ENCODE measurements around the gene RBKS. TPM values are rescaled to one million over a fixed set of nuclear protein-coding genes. Genes with fewer than 3 reads are reported as not detected.
"Not testable (repeated sequence)": the region's sequence is repeated elsewhere in the genome, so short reads cannot be mapped to it uniquely, and the experiment has no call there.

RBKS gene
- total and polyA plus RNA-seq, 2 of the 8 experiments (the other 6 are each of a cell fraction or from before 2014, with no cell fraction given), result 1.1 to 1.5 TPM

GRCh38 chr2:27881815-27882583, 8.2 kb downstream of the RBKS start:
- H2BK120ac ChIP-seq (replicated peaks; ENCODE audit: low read depth, low read length); H3K79me1 ChIP-seq (ENCODE audit: low read depth, low read length); H2AFZ ChIP-seq (ENCODE audit: low read length); H4K91ac ChIP-seq (replicated peaks; ENCODE audit: insufficient read length, low read length); H3K14ac ChIP-seq (ENCODE audit: insufficient read length); H3K27ac ChIP-seq (ENCODE audit: low read depth, low read length); FAIRE-seq; H3K4me2 ChIP-seq (ENCODE audit: insufficient read depth in 1 of 2, low read depth in 2 of 2, low read length in 2 of 2); H3K4me1 ChIP-seq (replicated peaks in 1 of 4; ENCODE audit: control insufficient read depth in 3 of 4, insufficient read depth in 4 of 4, low read length in 3 of 4); H2AK5ac ChIP-seq (ENCODE audit: low read depth, low read length); H4K20me1 ChIP-seq (replicated peaks in 1 of 2; ENCODE audit: control insufficient read depth in 1 of 2, insufficient read depth in 2 of 2, low read length in 2 of 2); H3K23ac ChIP-seq (ENCODE audit: insufficient read length); H3K9ac ChIP-seq (replicated peaks in 1 of 4; ENCODE audit: extremely low read depth in 1 of 4, low read depth in 3 of 4, low read length in 3 of 4); H2BK20ac ChIP-seq (ENCODE audit: low read length); H2BK12ac ChIP-seq (ENCODE audit: low read depth, low read length); H3K4ac ChIP-seq (replicated peaks; ENCODE audit: insufficient read length, low read depth, low read length); H4K8ac ChIP-seq (ENCODE audit: extremely low read depth, insufficient read depth, low read length); H3K23me2 ChIP-seq (ENCODE audit: low read depth, low read length); DNase-seq (ENCODE audit: low read depth in 1 of 2, low spot score in 2 of 2); H3K4me3 ChIP-seq (ENCODE audit: extremely low read depth in 1 of 4, insufficient read depth in 2 of 4, low read depth in 3 of 4, low read length in 4 of 4); H3K56ac ChIP-seq (replicated peaks; ENCODE audit: insufficient read length, low read depth, low read length); POLR2A ChIA-PET (ENCODE audit: partially characterized antibody); H3K9me3 ChIP-seq (ENCODE audit: insufficient read depth in 2 of 2, low read depth in 1 of 2, low read length in 1 of 2); H3K18ac ChIP-seq (ENCODE audit: extremely low read depth, low read length); H3K27me3 ChIP-seq (replicated peaks in 1 of 4; ENCODE audit: control insufficient read depth in 3 of 4, extremely low read depth in 1 of 4, insufficient read depth in 3 of 4, low read length in 3 of 4); H4K5ac ChIP-seq (ENCODE audit: insufficient read length, low read depth, low read length); H2BK5ac ChIP-seq (ENCODE audit: low read depth, low read length); H2BK15ac ChIP-seq (ENCODE audit: low read length); H3K36me3 ChIP-seq (ENCODE audit: control insufficient read depth in 2 of 4, insufficient read depth in 4 of 4, low read length in 3 of 4); H3K79me2 ChIP-seq (ENCODE audit: control insufficient read depth in 1 of 2, insufficient read depth in 2 of 2, low read length in 2 of 2): not testable (repeated sequence)
- WGBS, 2 experiments (ENCODE audit: extremely low coverage in 1 of 2, insufficient coverage in 1 of 2, insufficient read length in 1 of 2, insufficient replicate concordance in 2 of 2, low coverage in 1 of 2, low lambda C conversion rate in 2 of 2, missing lambda C conversion rate in 1 of 2), result 83% methylated on average over 4 of the region's 4 CpGs; no CpG with 5 or more reads in 1 of the 2 experiments
- CTCF ChIA-PET (ENCODE audit: partially characterized antibody), result interaction anchor here (1.5 kb wide), 1 partner anchor 14 kb away, joined by 3 read pairs; no protein-coding TSS in a partner anchor

Measured in H1 (cell line).